ENCODE measurements around the gene TOMM20. TPM values are rescaled to one million over a fixed set of nuclear protein-coding genes. Genes with fewer than 3 reads are reported as not detected.

TOMM20 gene
- total and polyA plus RNA-seq, 8 donors, result 21.4 to 145 (median 68.2) TPM

- H3K4me3 ChIP-seq, result no peak overlapping the region
- 49 to 60% (median 50%) methylated on average over 4 of the region's 4 CpGs for WGBS, 5 donors
- intact Hi-C loops (cut with DNase I; ENCODE audit: low total_unique reads), result no loop called here
- no peak overlapping the region for H3K27ac ChIP-seq
- TF ChIP-seq EP300 (IDR thresholded peaks at IDR 0.05) (no peak), POLR2AphosphoS5 (IDR thresholded peaks at IDR 0.05) (no peak), CTCF (IDR thresholded peaks at IDR 0.05) (no peak), POLR2A (IDR thresholded peaks at IDR 0.05) (no peak)
- DNase-seq, result no peak
- no peaks in the 10 kb centered on the region for H3K9me3 ChIP-seq
- peaks cover 56 to 100% (median 98%) of the 10 kb centered on the region in 4 donors for H3K36me3 ChIP-seq
- no peaks in the 10 kb centered on the region for H3K27me3 ChIP-seq
- no peaks in the 10 kb centered on the region for H3K4me1 ChIP-seq
Measured at GRCh38 chr1:235136111-235136510, 7.5 kb upstream of the TOMM20 start.

- 95 to 98% (median 97%) methylated on average over 12 of the region's 12 CpGs for WGBS, 5 donors
- peaks cover 43 to 86% (median 83%) of the 10 kb centered on the region in 4 donors for H3K36me3 ChIP-seq
- peaks cover 0 to 5% (median 4%) of the 10 kb centered on the region in 4 donors for H3K4me1 ChIP-seq
- no peak overlapping the region for H3K27ac ChIP-seq
- H3K4me3 ChIP-seq, result no peak overlapping the region
- intact Hi-C loops (cut with DNase I; ENCODE audit: low total_unique reads), result no loop called here
- no peak for DNase-seq
- TF ChIP-seq POLR2A (IDR thresholded peaks at IDR 0.05), result no peak
- TF ChIP-seq CTCF (IDR thresholded peaks at IDR 0.05), result no peak
- no peak for TF ChIP-seq EP300 (IDR thresholded peaks at IDR 0.05)
- no peak for TF ChIP-seq POLR2AphosphoS5 (IDR thresholded peaks at IDR 0.05)
- H3K9me3 ChIP-seq, result no peaks in the 10 kb centered on the region
- no peaks in the 10 kb centered on the region for H3K27me3 ChIP-seq
Measured at GRCh38 chr1:235134171-235134570, 5.5 kb upstream of the TOMM20 start.

GRCh38 chr1:235133086-235133485, 4.4 kb upstream of the TOMM20 start:
- Histone ChIP-seq H3K9me3 (no peaks in the 10 kb centered on the region), H3K27ac (no peak overlapping the region), H3K36me3 (peaks cover 43 to 75% (median 74%) of the 10 kb centered on the region in 4 donors), H3K27me3 (no peaks in the 10 kb centered on the region), H3K4me3 (no peak overlapping the region), H3K4me1 (peaks cover 0 to 9% (median 7%) of the 10 kb centered on the region in 4 donors)
- DNase-seq, result no peak
- TF ChIP-seq POLR2A (IDR thresholded peaks at IDR 0.05) (no peak), POLR2AphosphoS5 (IDR thresholded peaks at IDR 0.05) (no peak)
- intact Hi-C loops (cut with DNase I; ENCODE audit: low total_unique reads), result no loop called here
- WGBS, 5 donors, result 90 to 96% (median 94%) methylated on average over 3 of the region's 3 CpGs

DNA sequence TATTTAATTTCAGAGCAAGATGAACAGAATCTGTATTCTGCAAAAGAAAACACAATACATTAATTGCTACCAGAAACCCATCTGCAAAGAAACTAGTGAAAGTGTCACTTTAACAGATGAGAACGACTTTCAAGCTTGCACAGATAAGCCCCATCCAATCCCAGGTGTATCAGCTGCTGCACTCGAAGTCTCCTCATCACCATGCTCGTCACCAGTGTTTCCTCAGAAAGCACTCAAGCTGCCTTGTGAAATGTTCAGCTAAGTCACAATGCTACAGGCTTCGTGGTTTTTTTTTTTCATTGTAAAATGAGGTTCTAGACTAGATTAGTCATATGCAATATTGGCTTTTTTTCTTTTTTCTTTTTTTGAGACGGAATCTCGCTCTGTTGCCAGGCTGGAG, 3.3 kb upstream of the TOMM20 start:
- DNase-seq, result no peak
- WGBS, 5 donors, result 76 to 79% (median 78%) methylated on average over 6 of the region's 6 CpGs
- peaks cover 35 to 64% (median 63%) of the 10 kb centered on the region in 4 donors for H3K36me3 ChIP-seq
- peaks cover 2 to 17% (median 16%) of the 10 kb centered on the region in 4 donors for H3K4me1 ChIP-seq
- H3K27ac ChIP-seq, result no peak overlapping the region
- intact Hi-C loops (cut with DNase I; ENCODE audit: low total_unique reads), result no loop called here
- H3K4me3 ChIP-seq, result no peak overlapping the region
- no peak for TF ChIP-seq POLR2A (IDR thresholded peaks at IDR 0.05)
- no peak for TF ChIP-seq POLR2AphosphoS5 (IDR thresholded peaks at IDR 0.05)
- TF ChIP-seq EP300 (IDR thresholded peaks at IDR 0.05), result no peak
- no peak for TF ChIP-seq CTCF (IDR thresholded peaks at IDR 0.05)
- H3K9me3 ChIP-seq, result no peaks in the 10 kb centered on the region
- no peaks in the 10 kb centered on the region for H3K27me3 ChIP-seq

- H3K27ac ChIP-seq, result no peak overlapping the region
- intact Hi-C loops (cut with DNase I; ENCODE audit: low total_unique reads), result no loop called here
- H3K27me3 ChIP-seq, result no peaks in the 10 kb centered on the region
- H3K9me3 ChIP-seq, result no peaks in the 10 kb centered on the region
- 85 to 92% (median 90%) methylated on average over 7 of the region's 7 CpGs for WGBS, 5 donors
- H3K4me1 ChIP-seq, result peaks cover 11 to 29% (median 27%) of the 10 kb centered on the region in 4 donors
- TF ChIP-seq POLR2AphosphoS5 (IDR thresholded peaks at IDR 0.05) (no peak), CTCF (IDR thresholded peaks at IDR 0.05) (no peak), EP300 (IDR thresholded peaks at IDR 0.05) (no peak), POLR2A (IDR thresholded peaks at IDR 0.05) (no peak)
- peaks cover 25 to 58% (median 52%) of the 10 kb centered on the region in 4 donors for H3K36me3 ChIP-seq
- DNase-seq, result no peak
- no peak overlapping the region for H3K4me3 ChIP-seq
Measured at GRCh38 chr1:235130766-235131270, 2.2 kb upstream of the TOMM20 start.
